ENCODE data around the gene PPP1R14D.

PPP1R14D gene

GRCh38 chr15:40796041-40796440 is 32.5 kb downstream of the PPP1R14D start:
- TF ChIP-seq TAF1 (IDR thresholded peaks at IDR 0.05; ENCODE audit: borderline replicate concordance, insufficient read depth, low read length) (no peak), FOXP2 (optimal IDR thresholded peaks at IDR 0.05; ENCODE audit: borderline replicate concordance, extremely low read depth, extremely low read length, insufficient read depth) (no peak), REST (IDR thresholded peaks at IDR 0.05; ENCODE audit: insufficient read depth in 1 of 2, low read depth in 2 of 2, low read length in 2 of 2) (no peak), SIN3A (IDR thresholded peaks at IDR 0.05; ENCODE audit: borderline replicate concordance, insufficient read depth, low read length) (no peak), POLR2AphosphoS5 (IDR thresholded peaks at IDR 0.05; ENCODE audit: low read depth, low read length) (no peak)

GRCh38 chr15:40793216-40793989 is 35.1 kb downstream of the PPP1R14D start:
- no peak for TF ChIP-seq TAF1 (IDR thresholded peaks at IDR 0.05; ENCODE audit: borderline replicate concordance, insufficient read depth, low read length)
- no peak for TF ChIP-seq SIN3A (IDR thresholded peaks at IDR 0.05; ENCODE audit: borderline replicate concordance, insufficient read depth, low read length)
- TF ChIP-seq FOXP2 (optimal IDR thresholded peaks at IDR 0.05; ENCODE audit: borderline replicate concordance, extremely low read depth, extremely low read length, insufficient read depth) = no peak
- no peak for TF ChIP-seq POLR2AphosphoS5 (IDR thresholded peaks at IDR 0.05; ENCODE audit: low read depth, low read length)
- TF ChIP-seq REST (IDR thresholded peaks at IDR 0.05; ENCODE audit: insufficient read depth in 1 of 2, low read depth in 2 of 2, low read length in 2 of 2) = no peak

- no peak for TF ChIP-seq SIN3A (IDR thresholded peaks at IDR 0.05; ENCODE audit: borderline replicate concordance, insufficient read depth, low read length)
- no peak for TF ChIP-seq TAF1 (IDR thresholded peaks at IDR 0.05; ENCODE audit: borderline replicate concordance, insufficient read depth, low read length)
- TF ChIP-seq FOXP2 (optimal IDR thresholded peaks at IDR 0.05; ENCODE audit: borderline replicate concordance, extremely low read depth, extremely low read length, insufficient read depth) = no peak
Measured at GRCh38 chr15:40792394-40792793, 36.1 kb downstream of the PPP1R14D start.

- TF ChIP-seq TAF1 (IDR thresholded peaks at IDR 0.05; ENCODE audit: borderline replicate concordance, insufficient read depth, low read length) (no peak), REST (IDR thresholded peaks at IDR 0.05; ENCODE audit: insufficient read depth in 1 of 2, low read depth in 2 of 2, low read length in 2 of 2) (no peak), FOXP2 (optimal IDR thresholded peaks at IDR 0.05; ENCODE audit: borderline replicate concordance, extremely low read depth, extremely low read length, insufficient read depth) (no peak), POLR2AphosphoS5 (IDR thresholded peaks at IDR 0.05; ENCODE audit: low read depth, low read length) (no peak)
Measured at GRCh38 chr15:40790718-40791117, 37.8 kb downstream of the PPP1R14D start.

- TF ChIP-seq SIN3A (IDR thresholded peaks at IDR 0.05; ENCODE audit: borderline replicate concordance, insufficient read depth, low read length) = no peak
- TF ChIP-seq REST (IDR thresholded peaks at IDR 0.05; ENCODE audit: insufficient read depth in 1 of 2, low read depth in 2 of 2, low read length in 2 of 2) = no peak
Measured at GRCh38 chr15:40789999-40790398, 38.5 kb downstream of the PPP1R14D start.
